Activated CD8-positive, alpha-beta memory T cell treated with anti-CD3 and anti-CD28 coated beads, Interleukin-2, amount 50 U/mL, for 4 hours (primary cell): ENCODE data around the gene ITPR2.
"Not testable (repeated sequence)": the region's sequence is repeated elsewhere in the genome, so short reads cannot be mapped to it uniquely, and the experiment has no call there.

Source experiments
- DNase-seq: peaks from one replicate; pipeline ENCODE4 v3.0.0-alpha.2; 2020

The ITPR2 gene

DNA sequence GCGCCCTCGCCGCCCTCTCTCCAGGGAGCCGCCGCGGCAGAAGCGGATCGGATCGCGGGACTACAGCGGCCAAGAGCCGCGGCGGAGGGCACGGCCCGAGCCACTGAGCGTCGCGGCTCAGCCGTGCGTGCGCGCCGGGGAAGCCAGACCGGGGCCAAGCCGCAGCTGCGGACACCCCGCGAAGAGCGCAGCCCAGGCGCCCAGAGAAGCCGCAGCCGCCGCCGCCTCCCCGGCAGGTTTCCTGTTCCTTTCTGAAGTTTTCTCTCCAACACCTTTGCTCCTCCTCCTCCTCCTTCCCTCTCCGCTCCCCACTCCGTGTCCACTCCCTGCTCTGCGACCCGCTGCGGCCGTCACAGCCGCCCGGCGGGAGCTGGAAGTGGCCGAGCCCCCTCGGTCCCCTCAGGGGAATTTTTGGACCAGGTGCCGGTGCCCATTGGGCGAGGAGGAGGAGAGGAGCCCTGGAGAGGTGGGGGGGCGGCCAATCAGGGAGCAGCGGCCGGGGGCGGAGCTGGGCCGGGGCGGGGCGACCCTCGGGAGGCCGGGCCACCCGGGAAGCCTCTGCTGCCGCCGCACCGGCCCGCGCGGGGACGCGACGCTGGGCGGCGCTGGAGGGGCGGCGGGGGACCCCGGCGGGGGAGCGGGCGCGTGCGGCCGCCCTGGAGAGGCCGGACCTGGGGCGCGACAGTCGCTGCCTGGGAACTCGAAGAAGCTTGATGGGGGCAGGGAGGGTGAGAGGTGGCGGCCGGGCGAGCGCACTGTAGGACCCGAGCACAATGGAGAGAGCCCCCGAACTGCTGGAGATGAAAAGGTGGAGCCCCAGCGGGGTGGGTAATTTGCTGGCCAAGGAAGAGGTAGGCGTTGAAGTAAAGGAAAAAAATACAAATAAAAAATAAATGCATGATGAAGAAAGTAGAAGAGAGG, at the start of gene ITPR2:
ITPR2 (minus strand) TSS at position 373 of the 921 bp plus-strand sequence. CDS start 413 bp downstream, outside the sequence.
- DNase-seq: peak; percentile 93

DNA sequence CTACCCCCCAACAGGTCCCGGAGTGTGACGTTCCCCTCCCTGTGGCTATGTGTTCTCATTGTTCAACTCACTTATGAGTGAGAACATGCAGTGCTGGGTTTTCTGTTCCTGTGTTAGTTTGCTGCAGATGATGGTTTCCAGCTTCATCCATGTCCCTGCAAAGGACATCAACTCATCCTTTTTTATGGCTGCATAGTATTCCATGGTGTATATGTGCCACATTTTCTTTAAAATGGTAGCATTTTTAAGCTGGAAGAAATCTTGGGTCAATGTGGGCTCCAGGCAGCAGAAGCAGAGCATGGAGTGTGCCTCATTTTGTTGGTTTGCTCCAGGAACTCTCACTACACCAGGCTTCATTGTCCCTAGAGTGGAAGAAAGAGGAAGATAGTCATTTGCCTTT, 47.6 kb upstream of the ITPR2 start:
- no peak for DNase-seq

DNA sequence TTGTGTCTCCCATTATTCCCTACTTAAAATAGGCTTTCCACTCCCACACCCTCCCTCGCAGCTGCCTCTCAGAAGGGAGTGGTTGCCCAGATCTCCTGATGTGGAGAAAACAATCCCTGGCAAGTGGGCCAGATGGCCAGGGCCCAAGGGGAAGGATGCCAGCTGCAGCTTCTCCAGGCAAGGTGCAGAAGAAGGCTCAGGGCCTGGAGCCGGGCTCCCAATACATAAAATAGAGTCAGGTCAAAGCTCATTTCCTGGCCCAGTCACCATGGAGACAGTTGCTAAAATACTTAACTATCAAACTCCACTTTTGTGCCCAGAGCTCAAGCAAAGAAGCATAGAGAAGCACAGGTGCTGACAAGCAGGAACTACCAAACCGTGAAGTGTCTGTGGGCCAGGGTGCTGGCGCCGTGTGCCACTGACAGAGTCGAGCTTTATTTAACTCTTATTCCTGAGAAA, 45.7 kb upstream of the ITPR2 start:
- DNase-seq: no peak

DNA sequence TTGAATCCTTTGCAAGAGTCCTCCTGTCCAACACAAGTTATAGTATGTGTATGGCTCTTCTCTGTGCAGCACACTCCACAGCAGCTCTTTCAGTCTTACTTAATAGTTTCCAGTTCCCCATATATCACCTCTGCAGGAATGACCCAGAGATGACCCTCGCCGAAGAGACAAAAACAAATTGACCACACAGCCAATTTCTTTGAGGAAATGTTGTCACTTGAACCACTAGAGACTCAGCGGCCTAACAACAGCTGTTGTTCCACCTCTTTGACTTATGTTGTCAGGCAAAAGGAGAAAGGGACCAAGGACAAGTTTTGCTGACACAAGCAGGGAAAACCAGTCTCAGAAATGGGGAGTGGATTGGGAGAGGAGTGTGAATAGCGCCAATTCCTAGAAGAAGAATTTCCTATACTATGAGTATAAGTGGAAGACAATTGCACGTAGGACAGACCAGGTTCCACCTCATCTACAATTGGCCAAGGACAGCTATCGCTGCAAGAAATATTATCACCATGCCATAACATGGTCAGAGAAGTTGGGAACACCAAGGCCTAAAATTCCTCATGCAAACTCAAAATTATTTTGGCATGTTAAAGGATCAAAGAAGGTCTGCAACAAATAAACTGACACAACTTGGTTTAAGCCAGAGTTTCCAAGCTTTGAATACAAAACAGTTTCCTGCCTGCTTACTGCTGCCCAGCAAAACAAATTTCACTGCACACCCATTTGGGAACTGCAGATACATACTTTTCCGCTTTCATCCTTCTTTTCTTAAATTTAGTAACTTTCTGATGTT, 41.7 kb upstream of the ITPR2 start:
- no peak for DNase-seq

DNA sequence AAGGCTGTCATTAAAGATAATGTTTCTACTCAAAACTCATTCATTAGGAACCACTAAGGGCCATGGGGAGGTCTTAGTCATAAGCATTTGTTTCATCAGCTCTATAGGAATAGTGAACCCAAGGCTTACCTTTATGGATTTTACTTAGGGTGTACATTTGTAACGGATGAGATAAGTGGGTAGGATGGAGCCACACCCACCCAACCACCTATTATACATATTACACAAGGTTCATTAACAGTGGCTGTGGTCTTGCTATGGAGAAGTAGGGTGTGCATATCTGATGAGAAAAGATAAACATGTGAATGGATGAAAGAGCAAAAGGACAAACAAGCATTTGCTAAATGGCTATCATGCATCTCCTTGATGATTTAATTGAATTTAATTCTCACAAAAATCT, 39.6 kb upstream of the ITPR2 start:
- no peak for DNase-seq

DNA sequence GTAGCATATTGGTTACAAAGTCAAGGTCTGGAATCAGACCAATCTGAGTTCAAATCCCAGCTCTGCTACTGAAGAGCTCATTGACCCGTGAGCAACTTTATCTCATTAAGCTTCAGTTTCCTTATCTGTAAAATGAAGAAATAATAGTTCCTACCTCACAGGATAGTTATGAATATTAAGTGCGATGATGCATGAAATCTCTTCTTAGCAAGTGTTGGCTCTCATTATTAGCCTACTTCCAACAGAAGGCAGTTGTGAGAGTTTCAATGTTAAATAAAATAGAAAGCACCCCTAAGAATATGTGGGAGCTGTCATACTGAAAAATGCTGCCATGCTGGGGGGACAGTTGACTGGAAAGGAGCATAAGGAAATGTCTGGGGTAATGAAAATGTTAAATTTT, 39.0 kb upstream of the ITPR2 start:
- DNase-seq: no peak

DNA sequence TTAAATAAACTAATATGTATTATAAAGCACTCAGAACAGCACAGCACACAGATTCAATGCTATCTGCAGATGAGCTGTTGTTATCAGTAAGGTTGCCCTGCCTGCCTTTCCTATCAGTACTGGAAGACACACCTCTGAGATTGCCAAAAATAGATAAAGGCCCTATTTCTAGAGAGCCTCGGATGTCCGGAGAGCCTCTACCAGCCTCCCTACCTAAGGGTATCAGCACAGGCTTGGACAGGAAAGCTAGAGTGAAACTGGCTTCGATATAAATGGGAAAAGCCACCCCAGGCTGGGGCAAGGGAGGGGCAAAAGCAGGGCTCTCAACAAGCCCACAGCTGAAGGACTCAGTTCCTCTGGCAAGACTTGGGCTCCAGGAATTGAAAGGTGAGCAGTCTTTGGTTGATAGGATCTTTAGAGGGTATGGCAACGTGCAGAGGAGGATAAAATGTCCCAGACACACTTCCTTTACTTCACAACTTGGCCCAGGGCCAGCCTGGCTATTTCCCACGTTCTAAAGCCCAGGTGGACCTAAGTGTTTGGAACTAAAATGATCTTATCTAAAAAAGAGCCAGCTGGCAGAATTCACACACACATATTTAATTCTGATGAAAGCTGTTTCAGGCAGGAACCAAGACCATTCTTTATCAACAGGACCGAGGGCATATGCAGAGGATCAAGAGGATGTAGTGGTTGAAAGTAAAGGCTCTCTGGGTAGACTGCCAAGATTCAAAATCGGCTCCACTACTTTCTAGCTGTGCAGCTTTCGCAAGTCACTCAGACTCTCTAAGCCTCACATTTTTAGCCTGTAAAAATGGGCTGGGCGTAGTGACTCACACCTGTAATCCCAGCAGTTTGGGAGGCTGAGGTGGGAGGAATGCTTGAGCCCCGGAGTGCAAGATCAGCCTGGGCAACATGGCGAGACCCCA, 37.8 kb upstream of the ITPR2 start:
- no peak for DNase-seq

DNA sequence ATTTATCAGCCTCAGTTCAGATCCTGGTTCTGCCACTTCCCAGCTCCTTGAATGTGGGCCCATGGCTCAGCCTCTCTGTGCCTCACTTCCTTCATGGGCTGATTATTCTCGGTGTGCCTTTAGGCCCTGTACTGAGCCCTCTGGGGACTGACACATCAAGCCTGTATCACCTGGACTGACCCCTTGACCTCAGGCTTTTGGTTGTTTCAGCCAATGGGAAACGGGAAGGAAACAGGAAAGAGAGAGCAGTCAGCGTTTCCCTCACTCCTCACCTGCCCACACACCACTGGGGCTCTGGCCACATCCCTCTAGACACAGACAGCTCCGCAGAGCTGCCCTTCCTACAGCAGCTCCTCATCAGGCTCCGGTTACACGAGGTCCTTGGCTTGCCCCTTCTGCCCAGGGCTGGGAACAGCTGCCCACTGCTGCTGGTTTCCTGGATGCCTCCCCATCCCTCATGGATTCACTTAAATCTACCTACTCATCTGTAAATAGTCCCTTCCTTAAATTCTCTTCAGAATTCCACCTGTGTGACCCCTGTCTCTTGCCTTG, 37.0 kb upstream of the ITPR2 start:
- DNase-seq: no peak

DNA sequence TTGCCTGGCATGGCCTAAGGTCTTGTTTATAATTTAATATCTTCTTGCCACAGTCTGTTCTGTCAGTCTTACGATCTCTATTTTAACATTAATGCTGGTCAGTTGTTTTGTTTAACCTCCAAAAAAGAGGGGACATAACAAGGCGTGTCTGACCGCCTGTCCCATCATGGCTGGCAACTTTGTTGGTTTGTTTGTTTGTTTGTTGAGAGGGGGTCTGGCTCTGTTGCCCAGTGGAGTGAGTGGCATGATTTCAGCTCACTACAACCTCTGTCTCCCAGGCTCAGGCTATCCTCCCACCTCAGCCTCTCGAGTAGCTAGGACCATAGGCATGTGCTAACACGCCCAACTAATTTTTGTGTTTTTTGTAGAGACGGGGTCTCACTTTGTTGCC, 36.1 kb upstream of the ITPR2 start:
- no peak for DNase-seq

DNA sequence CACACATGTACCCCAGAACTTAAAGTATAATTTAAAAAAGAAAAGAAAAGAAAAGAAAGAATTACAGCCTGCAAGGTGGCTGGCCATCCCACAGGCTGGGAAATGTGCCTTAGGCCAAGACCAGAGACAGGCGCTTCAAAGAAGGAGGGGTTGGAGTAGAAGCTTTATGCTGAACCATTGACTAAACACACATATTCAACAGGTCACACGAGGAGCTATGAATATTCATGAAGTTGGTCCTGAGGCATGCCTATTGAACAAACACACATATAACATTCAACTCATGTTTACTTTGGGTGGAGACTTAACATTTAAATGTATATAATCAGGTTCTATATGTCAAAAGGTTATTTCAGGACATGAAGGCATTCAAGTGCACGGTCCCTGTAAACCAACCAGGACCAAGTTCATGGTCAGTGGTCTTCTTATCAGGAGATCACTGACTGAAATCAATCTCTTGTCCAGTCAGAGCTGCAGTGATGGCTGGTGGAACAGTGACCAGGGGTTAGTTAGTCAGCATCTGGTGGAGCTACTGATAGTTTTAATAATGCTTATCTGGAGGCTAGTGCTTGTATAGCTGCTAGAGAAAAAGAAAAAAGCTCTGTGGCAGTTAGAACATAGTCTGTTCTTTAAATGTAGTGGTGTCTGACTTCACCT, 35.6 kb upstream of the ITPR2 start:
- no peak for DNase-seq

DNA sequence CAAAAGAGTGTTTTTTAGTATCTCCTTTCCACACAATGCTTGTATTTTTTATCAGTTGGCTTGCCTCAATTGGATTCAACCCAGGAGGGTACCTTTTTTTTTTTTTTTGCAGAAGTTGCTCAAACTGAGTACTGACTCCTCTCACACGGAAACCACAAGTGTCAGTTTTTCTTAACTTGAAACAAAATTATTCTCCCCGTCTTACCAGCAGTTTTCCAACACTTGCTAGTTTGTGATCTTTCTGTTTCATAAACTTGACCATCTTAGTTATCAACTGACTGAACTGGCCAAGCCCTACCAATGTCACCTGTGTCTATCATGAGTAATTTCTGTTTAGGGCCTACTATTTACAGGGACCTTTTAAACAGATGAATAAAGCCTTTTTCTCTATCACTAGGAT, 34.1 kb upstream of the ITPR2 start:
- DNase-seq: no peak

DNA sequence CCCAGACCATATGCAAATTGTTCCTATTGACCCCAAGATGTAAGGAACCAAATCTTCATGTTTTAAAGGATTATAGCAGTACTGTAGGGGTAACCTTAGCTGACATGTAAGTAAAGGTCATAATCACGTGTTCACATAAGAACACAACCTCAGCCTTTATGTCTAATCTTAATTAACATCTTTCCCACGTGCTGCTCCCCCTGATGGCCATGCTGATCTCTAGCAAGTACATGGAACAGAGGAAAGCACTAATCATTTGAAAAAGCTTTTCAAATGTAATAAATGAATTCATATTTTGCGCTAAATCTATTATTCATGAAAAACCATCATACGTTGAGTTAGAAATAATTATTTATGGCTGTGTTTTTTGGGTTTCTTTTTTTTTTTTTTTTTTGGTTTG, 30.5 kb upstream of the ITPR2 start:
- DNase-seq: no peak

DNA sequence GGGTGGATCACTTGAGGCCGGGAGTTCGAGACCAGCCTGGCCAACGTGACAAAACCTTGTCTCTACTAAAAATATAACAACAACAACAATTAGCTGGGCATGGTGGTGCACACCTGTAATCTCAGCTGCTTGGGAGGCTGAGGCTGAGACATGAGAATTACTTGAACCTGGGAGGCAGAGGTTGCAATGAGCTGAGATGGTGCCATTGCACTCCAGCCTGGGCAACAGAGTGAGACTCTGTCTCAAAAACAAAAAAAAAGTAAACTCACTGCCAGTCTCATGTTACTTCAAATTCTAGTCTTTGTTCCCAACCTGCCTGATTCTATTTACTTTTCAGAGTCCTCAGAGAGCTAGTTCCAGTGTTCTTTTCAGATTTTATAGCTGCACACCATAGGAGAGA, 29.8 kb upstream of the ITPR2 start:
- DNase-seq: not testable (repeated sequence)

DNA sequence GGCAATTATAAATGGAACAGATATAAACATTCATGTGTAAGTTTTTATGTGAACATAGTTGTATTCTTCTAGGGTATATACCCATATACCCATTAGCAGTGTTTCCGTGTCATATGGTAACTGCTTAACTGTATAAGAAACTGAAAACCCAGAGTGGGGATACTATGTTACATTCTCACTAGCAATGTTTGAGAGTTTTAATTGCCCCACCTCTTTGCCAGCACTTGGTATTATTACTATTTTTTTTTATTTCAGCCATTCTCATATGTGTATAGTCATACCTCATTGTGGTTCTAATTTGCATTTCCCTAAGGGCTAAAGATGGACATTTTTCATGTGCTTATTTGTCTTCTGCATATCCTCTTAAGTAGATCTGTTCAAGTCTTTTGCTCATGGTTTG, 28.7 kb upstream of the ITPR2 start:
- no peak for DNase-seq

DNA sequence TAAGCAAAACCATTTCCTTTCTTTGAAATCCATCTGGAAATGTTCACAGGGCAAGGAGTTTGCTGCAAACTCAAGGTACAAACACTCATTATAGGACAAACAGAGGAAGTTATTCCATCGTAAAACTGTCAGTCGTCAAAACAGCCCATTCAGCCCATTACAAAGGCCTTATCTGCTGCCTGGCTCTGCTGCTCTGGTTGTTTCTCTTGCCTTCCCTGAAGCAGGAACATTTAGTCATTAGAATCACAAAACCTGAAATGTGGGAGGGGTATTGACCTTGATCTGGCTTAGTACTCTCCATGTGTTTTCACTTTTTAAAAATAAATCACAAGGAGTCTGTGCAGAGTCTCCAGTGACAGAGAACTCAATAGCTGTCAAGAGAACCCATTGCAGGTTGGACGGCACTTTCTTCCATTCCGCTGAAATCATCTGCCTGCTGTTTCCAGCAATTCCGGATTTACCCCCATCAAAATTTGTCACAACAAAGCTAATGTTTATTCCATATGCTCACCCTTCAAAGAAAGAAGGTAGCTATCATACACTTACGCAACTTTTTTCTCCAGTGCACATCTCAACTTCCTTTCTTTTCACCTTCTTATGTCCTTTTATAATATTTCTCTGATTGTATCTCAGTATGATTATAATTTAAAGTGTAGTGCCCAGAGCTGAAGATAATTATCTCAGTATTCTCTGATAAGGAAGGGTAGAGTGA, 24.6 kb upstream of the ITPR2 start:
- DNase-seq: no peak

DNA sequence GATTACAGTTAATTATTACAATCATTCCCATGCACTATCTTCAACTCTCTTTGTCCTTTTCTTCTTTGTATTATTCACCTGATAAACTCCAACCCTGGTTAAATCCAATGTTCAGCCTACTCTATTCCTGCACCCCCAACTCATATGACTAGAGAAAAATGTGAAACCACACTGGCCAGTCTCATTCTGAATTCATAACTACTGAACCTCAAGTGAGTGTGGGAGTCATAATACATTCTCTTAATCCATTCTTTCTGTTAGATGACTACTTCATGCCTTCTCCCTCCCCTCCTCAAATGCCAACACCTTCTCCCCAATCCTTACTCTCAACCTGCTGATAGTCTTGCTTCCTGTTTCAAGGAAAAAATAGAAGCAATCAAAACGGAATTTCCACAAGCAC, 22.3 kb upstream of the ITPR2 start:
- no peak for DNase-seq

DNA sequence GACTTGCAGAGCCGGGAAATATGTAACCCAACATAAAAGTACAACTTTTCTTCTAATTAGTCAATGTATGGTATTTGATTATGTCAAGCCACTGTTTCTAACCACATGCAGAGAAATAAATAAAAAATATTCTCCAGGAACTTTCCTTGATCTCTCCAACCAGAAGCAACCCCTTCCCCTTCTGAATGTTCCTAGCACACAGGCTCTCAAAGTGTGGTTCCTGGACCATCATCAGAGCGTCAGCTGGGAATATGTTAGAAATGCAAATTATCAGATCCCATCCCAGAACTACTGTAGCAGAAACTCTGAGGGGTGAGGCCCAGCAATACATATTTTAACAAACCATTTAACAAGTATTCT, 21.0 kb upstream of the ITPR2 start:
- no peak for DNase-seq

DNA sequence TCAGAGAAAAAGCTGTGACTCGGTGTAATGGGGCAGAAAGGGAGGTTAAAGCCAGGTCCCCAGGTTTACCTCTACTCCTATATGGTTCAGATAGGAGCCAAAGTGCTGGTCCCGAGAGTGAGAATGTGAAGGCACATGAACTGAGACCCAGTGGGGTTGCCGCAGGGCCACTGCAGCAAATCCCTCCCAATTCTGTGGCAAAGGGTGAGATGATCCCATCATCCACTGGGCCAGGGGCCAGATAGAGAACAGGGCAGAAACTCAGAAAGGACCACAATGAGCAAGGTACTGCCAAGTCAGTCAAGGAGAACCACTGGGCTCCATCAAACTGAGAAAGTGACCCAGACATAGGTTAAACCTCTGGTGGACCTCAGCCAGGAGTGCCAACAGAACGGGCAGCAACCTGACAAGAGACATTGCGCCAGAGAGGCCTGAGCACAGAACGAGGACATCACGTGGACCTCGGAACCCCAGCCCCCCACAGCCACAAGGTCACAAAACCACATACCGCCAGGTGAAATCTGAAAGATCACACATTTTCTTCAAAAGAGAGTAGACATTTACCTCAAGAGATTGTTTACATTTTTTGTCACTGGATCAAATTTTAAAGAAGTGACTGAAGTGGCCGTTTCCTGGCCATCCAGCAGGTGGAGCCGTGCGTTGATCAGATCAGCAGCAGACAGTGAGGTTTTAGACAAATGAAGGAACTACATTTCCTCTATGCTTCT, 20.5 kb upstream of the ITPR2 start:
- peak; percentile 70 for DNase-seq

DNA sequence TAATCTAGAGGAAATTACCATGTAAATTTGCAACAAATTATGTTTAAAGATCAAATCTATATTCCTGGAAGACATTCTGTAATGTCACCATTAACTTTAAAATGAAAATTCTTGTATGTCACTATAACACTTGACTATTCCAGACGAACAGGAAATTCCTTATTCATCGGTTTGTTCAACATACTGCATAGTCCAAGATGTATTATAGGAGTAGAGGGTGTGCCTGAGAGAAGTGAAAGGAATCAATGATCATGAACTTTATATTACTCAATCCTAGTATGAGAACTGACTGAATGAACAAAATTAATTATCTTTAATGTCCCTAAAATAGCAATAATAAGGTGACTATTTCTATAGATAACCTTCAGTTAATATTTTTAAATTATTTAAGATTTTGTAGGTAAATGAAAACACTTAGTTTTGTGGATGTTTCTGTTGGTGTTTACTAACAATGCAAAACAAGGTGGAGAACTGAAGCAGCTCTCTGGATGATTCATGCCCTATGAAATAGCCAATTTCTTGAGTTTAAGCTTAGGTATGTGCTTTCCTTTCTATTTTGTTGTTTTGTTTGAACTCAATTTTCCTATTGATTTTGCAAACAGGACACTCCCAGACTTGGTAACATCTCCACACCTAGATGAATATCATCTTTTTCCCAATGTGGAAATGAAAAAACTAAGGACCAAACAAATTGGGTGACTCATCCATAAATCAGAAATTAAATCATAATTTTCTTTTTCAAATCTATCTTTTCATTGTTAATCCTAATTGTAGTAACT, 18.2 kb upstream of the ITPR2 start:
- DNase-seq: no peak
